Cardiac fibroblast (primary cell): ENCODE measurements around the gene FNDC7.
A peak's percentile ranks its signal among the peaks of the same experiment; 100 is the strongest.
"Not testable (repeated sequence)": the region's sequence is repeated elsewhere in the genome, so short reads cannot be mapped to it uniquely, and the experiment has no call there.

Source experiments
- DNase-seq, 2 donors: peaks; one replicate each; pipeline versions ENCODE4 v3.0.0 to v3.0.0-alpha.2; 2010; ENCODE audit warnings: low read depth in 2 of 2
- H3K4me3 ChIP-seq, 2 donors: replicated peaks in 1 of 2; 1 replicate in 1 of 2; 2 replicates in 1 of 2; pipeline ENCODE4 v1.5.1; 2011; ENCODE audit warnings: low read depth in 2 of 2, low read length in 2 of 2, mild to moderate bottlenecking in 2 of 2, moderate library complexity in 1 of 2
- TF ChIP-seq, protein P1 (sequence below): IDR thresholded peaks from one replicate; pipeline ENCODE4 v1.5.1; 2011; ENCODE audit warnings: low read depth, mild to moderate bottlenecking, low read length, inconsistent platforms

FNDC7 gene

DNA sequence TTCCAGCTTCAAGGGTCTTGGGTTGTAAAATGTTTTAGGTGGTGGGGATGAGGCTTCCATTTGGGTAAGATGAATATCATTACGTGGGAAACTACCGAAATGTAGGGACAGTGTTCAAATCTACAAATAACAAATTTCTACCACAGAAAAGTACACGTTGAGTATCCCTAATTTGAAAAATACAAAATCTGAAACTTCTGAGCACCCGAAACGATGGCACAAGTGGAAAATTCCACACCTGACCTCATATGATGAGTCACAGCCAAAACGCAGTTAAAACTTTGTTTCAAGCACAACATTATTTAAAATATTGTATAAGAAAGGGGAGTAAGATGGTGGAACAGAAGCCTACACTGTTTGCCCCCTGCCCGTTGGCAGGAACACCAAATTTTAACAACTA lies 43.0 kb upstream of the FNDC7 start:
- TF ChIP-seq, protein P1, sequence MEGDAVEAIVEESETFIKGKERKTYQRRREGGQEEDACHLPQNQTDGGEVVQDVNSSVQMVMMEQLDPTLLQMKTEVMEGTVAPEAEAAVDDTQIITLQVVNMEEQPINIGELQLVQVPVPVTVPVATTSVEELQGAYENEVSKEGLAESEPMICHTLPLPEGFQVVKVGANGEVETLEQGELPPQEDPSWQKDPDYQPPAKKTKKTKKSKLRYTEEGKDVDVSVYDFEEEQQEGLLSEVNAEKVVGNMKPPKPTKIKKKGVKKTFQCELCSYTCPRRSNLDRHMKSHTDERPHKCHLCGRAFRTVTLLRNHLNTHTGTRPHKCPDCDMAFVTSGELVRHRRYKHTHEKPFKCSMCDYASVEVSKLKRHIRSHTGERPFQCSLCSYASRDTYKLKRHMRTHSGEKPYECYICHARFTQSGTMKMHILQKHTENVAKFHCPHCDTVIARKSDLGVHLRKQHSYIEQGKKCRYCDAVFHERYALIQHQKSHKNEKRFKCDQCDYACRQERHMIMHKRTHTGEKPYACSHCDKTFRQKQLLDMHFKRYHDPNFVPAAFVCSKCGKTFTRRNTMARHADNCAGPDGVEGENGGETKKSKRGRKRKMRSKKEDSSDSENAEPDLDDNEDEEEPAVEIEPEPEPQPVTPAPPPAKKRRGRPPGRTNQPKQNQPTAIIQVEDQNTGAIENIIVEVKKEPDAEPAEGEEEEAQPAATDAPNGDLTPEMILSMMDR: no peak
- no peak for DNase-seq
- no peak overlapping the region for H3K4me3 ChIP-seq

DNA sequence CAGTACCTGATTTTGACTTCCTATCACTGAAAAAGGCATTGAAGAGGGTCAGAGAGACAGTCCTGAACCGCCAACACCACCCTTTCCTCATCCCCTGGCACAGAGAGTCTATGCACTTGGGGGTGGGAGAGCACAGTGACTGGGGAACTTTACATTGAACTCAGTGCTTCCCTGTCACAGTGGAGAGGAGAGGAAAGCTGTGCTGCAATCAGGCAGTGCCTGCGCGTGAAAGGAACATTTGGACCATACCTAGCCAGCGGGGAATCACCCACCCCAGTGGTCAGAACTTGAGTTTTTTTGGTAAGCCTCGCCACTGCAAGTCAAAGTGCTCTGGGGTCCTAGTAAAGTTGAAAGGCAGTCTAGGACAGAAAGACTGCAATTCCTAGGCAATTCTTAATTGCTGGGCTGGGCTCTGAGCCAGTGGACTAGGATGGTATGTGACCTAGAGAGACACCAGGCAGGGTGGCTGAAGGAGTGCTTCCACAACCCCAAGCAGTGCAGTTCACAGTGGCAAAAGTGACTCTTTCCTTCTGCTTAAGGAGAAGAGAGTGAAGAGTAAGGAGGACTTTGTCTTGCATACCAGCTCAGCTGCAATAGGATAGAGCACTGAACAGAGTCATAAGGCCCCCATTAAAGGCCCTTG lies 42.5 kb upstream of the FNDC7 start:
- TF ChIP-seq, protein P1: no peak
- DNase-seq: no peak
- H3K4me3 ChIP-seq: no peak overlapping the region

DNA sequence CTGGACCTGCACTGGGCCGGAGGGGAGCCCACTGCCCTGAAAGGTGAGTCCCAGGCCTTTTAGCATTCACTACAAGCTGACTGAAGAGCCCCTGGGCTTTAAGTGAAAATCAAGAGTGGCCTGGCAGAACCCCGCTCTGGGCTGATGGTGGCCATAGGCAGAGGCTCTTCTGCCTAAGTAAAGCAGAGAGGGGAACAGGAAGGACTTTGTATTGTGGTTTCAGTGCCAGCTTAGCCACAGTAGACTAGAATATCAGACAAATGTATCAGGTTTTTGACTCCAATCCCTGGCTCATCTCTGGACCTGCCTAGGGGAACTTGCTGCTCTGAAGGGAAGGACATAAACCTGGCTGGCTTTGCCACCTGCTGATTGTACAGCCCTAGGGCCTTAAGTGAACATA lies 41.6 kb upstream of the FNDC7 start:
- TF ChIP-seq, protein P1: no peak
- no peak for DNase-seq
- no peak overlapping the region for H3K4me3 ChIP-seq

DNA sequence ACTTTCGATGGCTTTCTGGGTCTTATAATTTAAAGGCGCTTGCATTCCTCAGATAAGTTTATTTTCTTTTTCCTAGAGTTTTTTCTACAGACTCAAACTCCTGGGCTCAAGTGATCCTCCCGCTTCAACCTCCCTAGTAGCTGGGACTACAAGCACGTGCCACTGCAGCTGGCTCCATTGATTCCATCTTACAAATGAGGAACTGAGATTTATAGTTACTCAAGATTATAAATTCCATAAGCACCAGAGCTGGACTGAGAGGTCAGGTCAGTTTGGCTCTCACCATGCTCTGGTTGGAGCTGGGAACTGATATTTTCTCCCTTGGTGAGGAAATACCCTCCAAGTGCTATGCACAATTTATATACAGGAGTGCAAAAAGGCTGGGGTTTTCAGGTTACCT lies 34.0 kb upstream of the FNDC7 start:
- TF ChIP-seq, protein P1: no peak
- H3K4me3 ChIP-seq: no peak overlapping the region
- DNase-seq: no peak

DNA sequence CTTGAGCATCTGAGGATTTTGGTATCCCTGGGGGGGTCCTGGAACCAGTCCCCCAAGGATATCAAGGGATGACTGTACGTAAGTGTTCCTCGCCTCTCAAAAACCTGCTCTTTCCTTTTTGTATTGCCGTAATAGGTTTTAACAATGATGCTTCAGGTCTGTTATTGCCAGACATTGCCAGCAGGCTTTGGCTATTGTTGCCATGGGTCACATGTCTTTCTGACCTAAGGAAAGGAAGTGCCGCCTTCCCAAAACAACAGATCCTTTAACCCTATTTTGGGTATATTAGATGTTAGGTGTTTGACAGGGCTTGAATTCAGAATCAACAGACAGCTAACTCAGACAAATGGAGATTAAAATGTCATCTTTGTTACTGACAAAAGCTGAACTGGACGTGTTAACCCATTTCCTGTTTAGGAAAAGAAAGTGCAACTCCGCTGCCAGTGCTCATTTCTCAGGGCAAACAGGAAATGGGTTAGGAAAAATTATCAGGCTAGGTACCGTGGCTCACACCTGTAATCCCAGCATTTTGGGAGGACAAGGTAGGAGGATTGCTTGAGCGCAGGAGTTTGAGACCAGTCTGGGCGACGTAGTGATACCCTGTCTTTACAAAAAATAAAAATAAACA lies 33.0 kb upstream of the FNDC7 start:
- DNase-seq: no peak
- TF ChIP-seq, protein P1: no peak
- no peak overlapping the region for H3K4me3 ChIP-seq

DNA sequence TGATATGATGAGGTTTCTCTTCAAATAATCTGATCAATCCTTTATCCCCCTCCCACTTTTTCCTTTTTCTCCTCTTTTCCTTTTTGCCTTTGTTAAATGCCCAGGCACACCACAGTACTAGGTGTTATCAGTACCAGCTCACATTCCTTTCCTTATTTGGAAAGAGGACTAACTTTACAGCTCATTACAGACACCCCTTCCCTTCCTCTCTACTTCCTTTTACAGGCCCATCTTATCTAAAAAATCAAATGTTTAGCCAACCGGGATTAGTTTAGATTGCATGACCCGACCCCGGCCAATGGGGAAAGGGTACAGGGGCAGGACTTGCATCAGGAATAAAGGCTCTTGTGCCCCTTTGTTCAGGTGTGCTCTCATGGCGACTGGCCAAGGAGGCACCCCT lies 31.0 kb upstream of the FNDC7 start:
- H3K4me3 ChIP-seq: not testable (repeated sequence)
- peak in 1 of 2 donors; percentile 18 for DNase-seq

DNA sequence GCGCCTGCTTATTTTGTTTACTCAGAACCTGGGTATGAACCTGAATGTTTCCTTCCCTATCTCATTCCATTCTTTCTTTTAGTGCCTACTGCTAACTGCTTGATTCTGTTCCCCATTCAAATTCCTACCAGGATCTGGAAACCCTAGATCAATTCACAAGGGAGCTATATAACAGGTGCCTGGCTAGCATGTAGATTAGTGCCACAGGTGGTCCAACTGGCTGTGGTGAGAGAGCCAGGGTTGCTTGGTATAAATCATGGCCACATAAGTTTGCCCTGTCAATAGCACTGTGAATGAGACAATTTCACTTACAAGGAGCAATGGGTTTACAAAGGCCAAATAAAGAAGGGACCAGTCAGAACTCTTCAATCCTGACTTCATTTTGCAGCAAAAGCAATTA lies 27.2 kb upstream of the FNDC7 start:
- TF ChIP-seq, protein P1: no peak
- H3K4me3 ChIP-seq: no peak overlapping the region
- DNase-seq: no peak
